GM19099 (cell line): ENCODE data around the gene BCOR.

Source experiments
- POLR2A ChIP-seq: IDR thresholded peaks from 3 replicates; pipeline ENCODE4 v1.6.1; 2011; ENCODE audit warnings: low read depth; ENCODE audit not compliant: insufficient read length; ENCODE audit errors: extremely low read depth

Gene BCOR

GRCh38 chrX:40127052-40127451 is 29.3 kb upstream of the BCOR start:
- no peak for TF ChIP-seq POLR2A

GRCh38 chrX:40122487-40122886 is 24.7 kb upstream of the BCOR start:
- no peak for TF ChIP-seq POLR2A

- no peak for TF ChIP-seq POLR2A
Measured at GRCh38 chrX:40121618-40122017, 23.9 kb upstream of the BCOR start.

DNA sequence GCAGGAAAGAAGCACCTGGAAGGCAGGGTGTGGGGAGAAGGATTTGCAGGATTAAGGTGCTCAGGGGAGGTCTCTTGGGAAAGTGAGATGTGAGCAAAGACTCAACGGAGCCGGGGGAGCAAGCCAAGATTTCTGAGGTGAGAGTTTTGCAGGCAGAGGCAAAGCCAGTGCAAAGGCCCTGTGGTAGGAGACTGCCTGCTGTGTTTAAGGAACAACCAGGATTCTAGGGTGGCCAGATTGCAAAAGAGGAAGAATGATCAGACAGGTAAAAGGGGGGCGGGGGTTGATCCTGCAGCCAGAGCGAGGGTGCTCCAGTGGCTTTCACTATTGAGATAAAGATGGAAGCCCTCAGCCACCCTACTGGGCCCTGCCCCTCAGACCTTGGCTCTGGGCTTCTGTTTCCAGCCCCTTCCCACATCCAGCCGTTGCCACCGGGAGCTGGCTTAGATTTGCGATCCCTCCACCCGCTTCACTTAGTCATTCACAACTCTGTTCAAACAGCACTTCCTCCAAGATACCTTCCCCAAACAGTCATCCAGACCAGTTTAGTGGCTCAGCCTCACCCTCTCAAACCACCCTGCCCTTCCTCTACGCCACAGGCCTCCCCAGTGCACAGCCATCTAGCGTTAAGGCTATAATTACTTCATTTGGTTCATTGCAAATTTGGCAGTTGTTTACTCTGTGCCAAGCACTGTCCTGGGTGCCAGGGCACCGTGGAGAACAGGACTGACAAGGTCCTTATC is 23.3 kb upstream of the BCOR start:
- TF ChIP-seq POLR2A, result no peak

DNA sequence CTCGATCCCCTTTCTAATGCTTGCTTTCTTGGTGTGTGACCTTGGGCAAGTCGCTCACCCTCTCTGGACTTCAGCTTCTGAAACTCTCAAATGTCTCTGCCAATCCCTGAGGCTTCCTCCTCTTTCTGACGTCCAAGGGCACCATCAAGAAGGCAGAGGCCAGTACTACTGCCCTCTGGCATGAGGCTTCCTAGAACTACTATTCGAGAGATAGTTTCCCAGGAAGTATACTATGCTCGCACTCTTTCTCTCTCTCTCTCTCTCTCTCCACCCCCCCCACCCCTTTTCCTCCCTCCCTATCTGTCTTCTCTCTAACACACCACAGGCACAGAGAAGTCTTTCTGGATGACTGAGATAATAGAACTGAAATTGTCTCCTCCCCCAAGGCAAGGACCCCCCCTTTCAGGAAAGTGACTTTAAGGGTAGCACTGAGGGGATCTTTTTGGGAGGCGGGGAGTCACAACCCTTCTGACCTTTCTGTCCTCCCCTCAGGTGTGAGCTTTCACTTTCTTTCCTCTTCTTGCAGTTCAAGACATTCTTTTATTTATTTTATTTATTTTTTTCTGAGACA is 20.0 kb upstream of the BCOR start:
- TF ChIP-seq POLR2A, result no peak

GRCh38 chrX:40116925-40117324 is 19.2 kb upstream of the BCOR start:
- no peak for TF ChIP-seq POLR2A

- TF ChIP-seq POLR2A, result no peak
Measured at GRCh38 chrX:40112996-40113395, 15.2 kb upstream of the BCOR start.

- no peak for TF ChIP-seq POLR2A
Measured at GRCh38 chrX:40111868-40112267, 14.1 kb upstream of the BCOR start.

- TF ChIP-seq POLR2A, result no peak
Measured at GRCh38 chrX:40109288-40110008, 11.7 kb upstream of the BCOR start.

GRCh38 chrX:40108959-40109287 is 11.2 kb upstream of the BCOR start:
- TF ChIP-seq POLR2A, result no peak

GRCh38 chrX:40108162-40108958 is 10.6 kb upstream of the BCOR start:
- TF ChIP-seq POLR2A, result no peak

DNA sequence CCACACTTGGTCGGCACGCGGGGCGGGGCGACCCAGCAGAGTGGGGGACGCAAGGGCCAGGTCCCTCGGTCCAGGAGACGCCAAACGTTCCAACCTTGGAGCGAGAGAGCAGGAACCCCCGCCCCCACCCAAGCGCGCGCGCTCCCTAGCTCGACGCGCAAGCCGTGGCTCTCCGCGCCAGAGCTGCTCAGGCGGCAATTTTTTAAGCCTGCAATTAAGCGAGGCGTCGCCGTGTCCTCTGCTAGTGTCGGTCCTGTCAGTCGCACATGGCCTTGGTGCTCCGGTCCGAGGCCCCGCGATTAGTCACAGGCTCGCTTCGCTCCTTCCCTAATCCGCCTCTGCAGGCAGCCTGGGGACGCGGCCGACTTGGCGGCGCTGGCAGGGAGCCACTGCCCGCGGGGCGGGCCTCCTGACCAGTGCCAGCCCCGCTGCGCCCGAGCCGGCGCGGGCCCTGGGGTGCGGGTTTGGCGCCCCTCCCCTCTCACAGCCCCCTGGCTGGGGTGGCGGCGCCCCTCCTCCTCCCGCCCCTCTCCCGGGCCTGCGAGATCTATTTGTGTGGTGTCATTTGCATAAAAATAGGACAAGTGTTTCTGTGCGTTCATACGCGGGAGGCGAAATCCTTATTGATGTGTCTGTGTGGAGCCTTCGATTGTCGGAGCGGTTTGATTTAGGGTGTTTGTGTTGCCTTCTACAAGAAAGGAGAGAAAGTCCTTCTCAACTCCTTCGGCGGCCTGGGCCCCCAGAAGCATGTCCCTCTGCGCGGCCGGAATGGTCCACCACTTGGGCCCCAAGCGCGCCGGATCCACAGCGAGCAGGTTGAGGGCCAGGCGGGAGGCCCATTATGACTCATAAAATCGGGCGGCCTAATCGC is 9.8 kb upstream of the BCOR start:
- TF ChIP-seq POLR2A, result no peak

DNA sequence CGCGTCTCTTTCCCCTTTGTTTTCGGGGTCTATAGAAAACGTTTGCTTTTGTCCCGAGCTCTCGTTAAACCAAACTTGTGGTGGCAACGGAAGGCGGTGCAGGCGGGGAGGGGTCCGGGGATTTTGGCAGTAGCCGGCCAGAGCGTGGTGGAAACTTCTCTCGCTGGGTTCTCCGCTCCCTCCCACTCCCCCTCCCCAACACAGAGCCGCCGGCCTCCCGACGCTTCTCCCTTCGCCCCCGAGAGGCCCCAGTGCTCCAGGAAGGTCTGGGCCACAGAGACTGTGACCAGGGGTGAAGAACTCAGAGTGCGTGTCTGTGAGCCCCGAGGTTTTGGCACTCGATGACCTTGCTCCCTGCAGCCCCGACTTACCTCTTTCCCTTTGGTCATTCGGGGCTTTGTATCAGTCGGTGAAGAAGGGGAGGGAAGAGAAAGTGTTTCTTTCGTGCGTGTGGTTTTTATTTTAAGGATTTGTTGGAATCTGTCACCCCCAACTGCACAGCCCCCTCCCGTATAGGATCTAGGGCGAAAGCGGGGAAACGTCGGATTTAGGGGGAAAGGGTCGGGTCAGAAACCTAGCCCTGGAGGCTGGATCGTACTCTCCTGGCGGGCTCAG is 9.0 kb upstream of the BCOR start:
- TF ChIP-seq POLR2A, result no peak
